Neural progenitor cell (in vitro differentiated cells): ENCODE results near the gene TNIK. TPM values are rescaled to one million over a fixed set of nuclear protein-coding genes. Genes with fewer than 3 reads are reported as not detected.

Experiments used
- DNase-seq: peaks from one replicate; pipeline ENCODE4 v3.0.0-alpha.2; 2016; ENCODE audit warnings: low spot score
- H2AFZ ChIP-seq: fragments of 200-600 bp; sonication (generic); replicated peaks from 2 replicates; pipeline ENCODE4 v1.6.1; 2016; ENCODE audit warnings: antibody characterized with exemption
- H3F3A ChIP-seq: fragments of 200-600 bp; sonication (generic); 2 replicates; pipeline ENCODE4 v1.6.1; 2016; ENCODE audit warnings: antibody characterized with exemption, low read depth
- H3K27ac ChIP-seq: fragments of 200-600 bp; sonication (generic); 2 replicates; pipeline ENCODE4 v1.5.1; 2016; ENCODE audit warnings: mild to moderate bottlenecking
- H3K27me3 ChIP-seq: fragments of 200-600 bp; sonication (generic); 2 replicates; pipeline ENCODE4 v1.6.1; 2016; ENCODE audit warnings: mild to moderate bottlenecking, moderate library complexity
- H3K36me3 ChIP-seq: fragments of 200-600 bp; sonication (generic); 2 replicates; pipeline ENCODE4 v1.5.1; 2016
- H3K4me1 ChIP-seq: fragments of 200-600 bp; sonication (generic); 2 replicates; pipeline ENCODE4 v1.6.1; 2016; ENCODE audit warnings: mixed run types
- H3K4me2 ChIP-seq: fragments of 200-600 bp; sonication (generic); 2 replicates; pipeline ENCODE4 v1.6.1; 2016
- H3K4me3 ChIP-seq: fragments of 200-600 bp; sonication (generic); 2 replicates; pipeline ENCODE4 v1.5.1; 2016
- H3K79me2 ChIP-seq: fragments of 200-600 bp; sonication (generic); 2 replicates; pipeline ENCODE4 v1.6.1; 2016; ENCODE audit warnings: low read depth
- H3K9ac ChIP-seq: fragments of 200-600 bp; sonication (generic); 2 replicates; pipeline ENCODE4 v1.6.1; 2016
- H3K9me3 ChIP-seq: fragments of 200-600 bp; sonication (generic); 2 replicates; pipeline ENCODE4 v1.5.1; 2016; ENCODE audit warnings: low read depth
- H4K20me1 ChIP-seq: fragments of 200-600 bp; sonication (generic); 2 replicates; pipeline ENCODE4 v1.6.1; 2016; ENCODE audit warnings: low read depth
- H3K27ac Mint-ChIP-seq: 3 replicates; pipeline ENCODE4 v1.8.0; 2021; ENCODE audit warnings: mixed read lengths
- H3K27me3 Mint-ChIP-seq: 2 replicates; pipeline ENCODE4 v1.8.0; 2022; ENCODE audit warnings: low read depth, mild to moderate bottlenecking, inconsistent platforms, moderate library complexity, mixed read lengths; ENCODE audit not compliant: insufficient read depth
- H3K36me3 Mint-ChIP-seq: 3 replicates; pipeline ENCODE4 v1.8.0; 2021; ENCODE audit warnings: mixed read lengths
- H3K4me1 Mint-ChIP-seq: 3 replicates; pipeline ENCODE4 v1.8.0; 2021; ENCODE audit warnings: mixed read lengths
- H3K4me3 Mint-ChIP-seq: 3 replicates; pipeline ENCODE4 v1.8.0; 2021; ENCODE audit warnings: mild to moderate bottlenecking, moderate library complexity, mixed read lengths
- H3K9me3 Mint-ChIP-seq: 3 replicates; pipeline ENCODE4 v1.8.0; 2020; ENCODE audit warnings: mixed read lengths
- EZH2 ChIP-seq: fragments of 200-600 bp; sonication (generic); IDR thresholded peaks from 2 replicates; pipeline ENCODE4 v1.6.1; 2017; ENCODE audit warnings: antibody characterized with exemption, mild to moderate bottlenecking, moderate library complexity
- EZH2phosphoT487 ChIP-seq: fragments of 200-600 bp; sonication (generic); IDR thresholded peaks from 2 replicates; pipeline ENCODE4 v1.6.1; 2017; ENCODE audit warnings: antibody characterized with exemption
- total RNA-seq: library from RNA; depleted of rRNA; stranded (reverse); fragments of >200 nt; gene quantifications from 2 replicates; pipeline ENCODE4 v1.2.3, GENCODE V29; 2015; ENCODE audit warnings: low replicate concordance
- TF ChIP-seq, protein P1 (sequence below): fragments of 200-600 bp; sonication (generic); IDR thresholded peaks from 2 replicates; pipeline ENCODE4 v1.5.1; 2017; ENCODE audit warnings: antibody characterized with exemption, mild to moderate bottlenecking

TNIK gene
- total RNA-seq, 1 donor from 2014 or later = 3.0 TPM

DNA sequence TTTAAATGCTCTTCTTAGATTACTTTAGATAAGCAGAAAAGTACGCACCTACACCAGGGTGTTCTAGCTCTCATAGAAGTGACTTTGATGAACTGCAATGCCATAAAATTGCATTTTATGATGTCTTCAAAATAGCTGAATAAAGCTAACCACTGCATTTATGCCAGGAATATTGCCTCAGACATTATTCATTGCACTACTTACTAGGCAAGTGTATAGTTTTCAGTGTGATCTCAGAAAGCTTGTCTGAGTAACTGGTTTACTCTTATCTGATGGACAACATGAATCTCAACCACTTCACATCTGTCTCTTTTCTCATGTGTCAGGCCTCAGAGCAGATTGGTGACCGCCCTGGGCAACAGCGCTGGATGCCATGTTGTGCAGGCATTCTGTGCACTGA, 314.4 kb downstream of the TNIK start:
- Histone ChIP-seq H3F3A (no peaks in the 10 kb centered on the region), H3K36me3 (no peaks in the 10 kb centered on the region), H3K4me3 (no peak overlapping the region), H3K4me1 (no peaks in the 10 kb centered on the region), H3K4me2 (no peak overlapping the region), H2AFZ (no peak overlapping the region), H3K27ac (no peak overlapping the region), H3K9ac (no peak overlapping the region), H3K79me2 (no peaks in the 10 kb centered on the region), H3K27me3 (no peaks in the 10 kb centered on the region), H4K20me1 (no peaks in the 10 kb centered on the region), H3K9me3 (no peaks in the 10 kb centered on the region)
- Mint-ChIP-seq H3K9me3 (no peaks in the 10 kb centered on the region), H3K4me3 (no peak overlapping the region), H3K27me3 (no peaks in the 10 kb centered on the region), H3K36me3 (peaks cover 16% of the 10 kb centered on the region), H3K4me1 (no peaks in the 10 kb centered on the region), H3K27ac (no peak overlapping the region)
- no peak for DNase-seq
- TF ChIP-seq, protein P1, sequence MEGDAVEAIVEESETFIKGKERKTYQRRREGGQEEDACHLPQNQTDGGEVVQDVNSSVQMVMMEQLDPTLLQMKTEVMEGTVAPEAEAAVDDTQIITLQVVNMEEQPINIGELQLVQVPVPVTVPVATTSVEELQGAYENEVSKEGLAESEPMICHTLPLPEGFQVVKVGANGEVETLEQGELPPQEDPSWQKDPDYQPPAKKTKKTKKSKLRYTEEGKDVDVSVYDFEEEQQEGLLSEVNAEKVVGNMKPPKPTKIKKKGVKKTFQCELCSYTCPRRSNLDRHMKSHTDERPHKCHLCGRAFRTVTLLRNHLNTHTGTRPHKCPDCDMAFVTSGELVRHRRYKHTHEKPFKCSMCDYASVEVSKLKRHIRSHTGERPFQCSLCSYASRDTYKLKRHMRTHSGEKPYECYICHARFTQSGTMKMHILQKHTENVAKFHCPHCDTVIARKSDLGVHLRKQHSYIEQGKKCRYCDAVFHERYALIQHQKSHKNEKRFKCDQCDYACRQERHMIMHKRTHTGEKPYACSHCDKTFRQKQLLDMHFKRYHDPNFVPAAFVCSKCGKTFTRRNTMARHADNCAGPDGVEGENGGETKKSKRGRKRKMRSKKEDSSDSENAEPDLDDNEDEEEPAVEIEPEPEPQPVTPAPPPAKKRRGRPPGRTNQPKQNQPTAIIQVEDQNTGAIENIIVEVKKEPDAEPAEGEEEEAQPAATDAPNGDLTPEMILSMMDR = no peak
- no peak for TF ChIP-seq EZH2phosphoT487
- TF ChIP-seq EZH2 = no peak

DNA sequence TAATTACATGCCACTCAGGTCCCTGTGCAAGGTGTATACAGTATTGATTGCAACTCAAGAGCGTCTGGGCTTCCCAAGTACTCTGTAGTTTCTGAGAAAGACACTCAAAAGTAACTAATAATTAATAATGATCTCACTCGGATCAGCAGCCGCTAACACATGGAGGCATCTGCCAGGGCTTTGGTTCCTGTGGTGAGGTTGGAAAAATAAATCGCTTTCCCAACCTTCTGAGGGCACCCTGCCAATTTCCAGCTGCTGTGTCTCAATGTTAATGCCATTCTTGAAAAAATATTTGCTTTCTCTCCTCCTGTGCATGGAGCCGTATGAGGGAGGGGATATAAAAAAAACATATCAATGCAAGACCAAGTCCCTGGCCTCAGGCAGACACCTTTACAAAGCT, 317.2 kb downstream of the TNIK start:
- H3K27ac Mint-ChIP-seq = no peak overlapping the region
- DNase-seq = no peak

DNA sequence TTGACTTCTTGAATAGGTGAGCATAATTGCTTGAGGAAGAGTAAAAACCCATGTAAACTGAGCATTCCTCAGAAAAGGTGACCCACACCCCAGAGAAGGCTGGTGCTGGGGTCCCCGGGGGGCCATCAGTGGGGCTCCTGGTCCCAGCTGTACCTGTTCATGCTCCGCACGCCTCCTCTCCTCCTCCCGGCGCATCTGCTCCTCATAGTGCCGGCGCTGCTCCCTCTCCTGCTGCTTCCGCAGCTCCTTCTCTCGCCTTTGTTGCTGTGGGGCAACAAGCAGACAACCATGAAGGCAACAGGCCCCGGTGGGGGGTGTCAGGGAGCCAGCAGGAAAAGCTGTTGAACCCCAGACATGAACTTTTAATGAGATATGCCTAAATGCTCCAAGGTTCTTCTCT, 320.0 kb downstream of the TNIK start:
- peaks cover 36% of the 10 kb centered on the region for H3K36me3 Mint-ChIP-seq

More for the DNA sequence above, 317.2 kb downstream of the TNIK start:
- H3K4me2 ChIP-seq = no peak overlapping the region
- Mint-ChIP-seq H3K27me3 (no peaks in the 10 kb centered on the region), H3K9me3 (no peaks in the 10 kb centered on the region), H3K4me1 (no peaks in the 10 kb centered on the region), H3K4me3 (no peak overlapping the region), H3K36me3 (peaks cover 28% of the 10 kb centered on the region)
- peaks cover 10% of the 10 kb centered on the region for H3F3A ChIP-seq
- peaks cover 19% of the 10 kb centered on the region for H3K4me1 ChIP-seq
- H3K9me3 ChIP-seq = no peaks in the 10 kb centered on the region
- H3K36me3 ChIP-seq = no peaks in the 10 kb centered on the region
- H3K4me3 ChIP-seq = no peak overlapping the region
- H3K27me3 ChIP-seq = no peaks in the 10 kb centered on the region
- no peaks in the 10 kb centered on the region for H3K79me2 ChIP-seq
- no peak overlapping the region for H2AFZ ChIP-seq
- no peak overlapping the region for H3K27ac ChIP-seq
- no peaks in the 10 kb centered on the region for H4K20me1 ChIP-seq
- TF ChIP-seq EZH2 = no peak
- TF ChIP-seq, protein P1 = no peak
- no peak overlapping the region for H3K9ac ChIP-seq

More for the DNA sequence above, 320.0 kb downstream of the TNIK start:
- H3K9me3 Mint-ChIP-seq = no peaks in the 10 kb centered on the region
- Histone ChIP-seq H4K20me1 (no peaks in the 10 kb centered on the region), H3K9ac (no peak overlapping the region), H3K4me3 (no peak overlapping the region), H3K27me3 (no peaks in the 10 kb centered on the region), H3K27ac (no peak overlapping the region), H3K9me3 (no peaks in the 10 kb centered on the region), H2AFZ (no peak overlapping the region), H3F3A (peaks cover 12% of the 10 kb centered on the region), H3K36me3 (no peaks in the 10 kb centered on the region), H3K4me2 (no peak overlapping the region), H3K79me2 (no peaks in the 10 kb centered on the region), H3K4me1 (peaks cover 28% of the 10 kb centered on the region)
- no peaks in the 10 kb centered on the region for H3K27me3 Mint-ChIP-seq
- H3K4me1 Mint-ChIP-seq = no peaks in the 10 kb centered on the region
- H3K4me3 Mint-ChIP-seq = no peak overlapping the region
- no peak overlapping the region for H3K27ac Mint-ChIP-seq
- no peak for DNase-seq
- no peak for TF ChIP-seq EZH2
- TF ChIP-seq, protein P1 = no peak
- no peak for TF ChIP-seq EZH2phosphoT487
